H1 (cell line): ENCODE measurements around the gene VWA3B. TPM values are rescaled to one million over a fixed set of nuclear protein-coding genes. Genes with fewer than 3 reads are reported as not detected.

ENCODE experiments used
- CTCF ChIA-PET: fragments of 300-600 bp; sonication (Branson Sonifier 250); formaldehyde crosslinking; loops from one replicate; lab custom pipeline; 2021; ENCODE audit not compliant: partially characterized antibody; lab: Charles Lee
- POLR2A ChIA-PET: fragments of 300-600 bp; sonication (Branson Sonifier 250); formaldehyde crosslinking; loops from one replicate; lab custom pipeline; 2021; ENCODE audit warnings: inconsistent platforms; ENCODE audit not compliant: partially characterized antibody; lab: Charles Lee
- DNase-seq, 2 experiments: peaks; one replicate each; pipeline versions ENCODE4 v3.0.0 to v3.0.0-alpha.2; 2010 to 2022; ENCODE audit warnings: low spot score in 2 of 2, low read depth in 1 of 2, mixed read lengths in 1 of 2
- FAIRE-seq: peaks from 2 replicates; lab custom pipeline; 2011; peaks lifted over from hg19 to GRCh38; lab: Jason Lieb, UNC
- H2AFZ ChIP-seq: 2 replicates; pipeline ENCODE4 v1.8.1; 2012; ENCODE audit warnings: low read length, inconsistent platforms
- H2AK5ac ChIP-seq: 2 replicates; pipeline ENCODE4 v1.6.1; 2013; ENCODE audit warnings: low read depth, low read length
- H2BK120ac ChIP-seq: replicated peaks from 2 replicates; pipeline ENCODE3; 2013; ENCODE audit warnings: low read depth, low read length, inconsistent platforms
- H2BK12ac ChIP-seq: 2 replicates; pipeline ENCODE4 v1.6.1; 2013; ENCODE audit warnings: low read depth, low read length
- H2BK15ac ChIP-seq: 2 replicates; pipeline ENCODE4 v1.6.1; 2013; ENCODE audit warnings: low read length
- H2BK20ac ChIP-seq: 2 replicates; pipeline ENCODE4 v1.6.1; 2013; ENCODE audit warnings: low read length
- H2BK5ac ChIP-seq: 2 replicates; pipeline ENCODE4 v1.6.1; 2013; ENCODE audit warnings: low read depth, low read length
- H3K14ac ChIP-seq: 2 replicates; pipeline ENCODE4 v1.6.1; 2013; ENCODE audit warnings: inconsistent platforms; ENCODE audit not compliant: insufficient read length
- H3K18ac ChIP-seq: 2 replicates; pipeline ENCODE4 v1.6.1; 2013; ENCODE audit warnings: low read length; ENCODE audit errors: extremely low read depth
- H3K23ac ChIP-seq: 2 replicates; pipeline ENCODE4 v1.6.1; 2013; ENCODE audit warnings: inconsistent platforms; ENCODE audit not compliant: insufficient read length
- H3K23me2 ChIP-seq: 2 replicates; pipeline ENCODE4 v1.6.1; 2013; ENCODE audit warnings: low read depth, low read length
- H3K27ac ChIP-seq: 2 replicates; pipeline ENCODE4 v1.6.1; 2011; ENCODE audit warnings: low read depth, low read length, inconsistent platforms
- H3K27me3 ChIP-seq, 4 experiments: replicated peaks in 1 of 4; 1 replicate in 1 of 4; 2 replicates in 3 of 4; pipeline versions ENCODE4 v1.6.1 to v1.8.1; 2011 to 2013; ENCODE audit warnings: low read length in 3 of 4, mild to moderate bottlenecking in 3 of 4, inconsistent platforms in 2 of 4, mixed read lengths in 2 of 4, moderate library complexity in 1 of 4; ENCODE audit not compliant: control insufficient read depth in 3 of 4, insufficient read depth in 3 of 4; ENCODE audit errors: extremely low read depth in 1 of 4
- H3K36me3 ChIP-seq, 4 experiments: 2 replicates each; pipeline versions ENCODE4 v1.6.1 to v1.8.1; 2011 to 2013; ENCODE audit warnings: mild to moderate bottlenecking in 4 of 4, low read length in 3 of 4, moderate library complexity in 2 of 4, control low read depth in 1 of 4, inconsistent platforms in 1 of 4; ENCODE audit not compliant: insufficient read depth in 4 of 4, control insufficient read depth in 2 of 4
- H3K4ac ChIP-seq: replicated peaks from 2 replicates; pipeline ENCODE3; 2013; ENCODE audit warnings: low read length, low read depth, mixed read lengths, inconsistent platforms; ENCODE audit not compliant: insufficient read length
- H3K4me1 ChIP-seq, 4 experiments: replicated peaks in 1 of 4; 1 replicate in 1 of 4; 2 replicates in 3 of 4; pipeline versions ENCODE4 v1.6.1 to v1.8.1; 2011 to 2013; ENCODE audit warnings: low read length in 3 of 4, inconsistent platforms in 2 of 4, mixed read lengths in 1 of 4; ENCODE audit not compliant: insufficient read depth in 4 of 4, control insufficient read depth in 3 of 4
- H3K4me2 ChIP-seq, 2 experiments: 2 replicates each; pipeline versions ENCODE4 v1.6.1 to v1.8.1; 2011 to 2013; ENCODE audit warnings: low read depth in 2 of 2, low read length in 2 of 2, control low read depth in 1 of 2, inconsistent platforms in 1 of 2, mild to moderate bottlenecking in 1 of 2; ENCODE audit not compliant: insufficient read depth in 1 of 2
- H3K4me3 ChIP-seq, 4 experiments: fragments of 200-600, 300-600 bp in 1 of 4; sonication (generic), shearing (Covaris generic), sonication (Bioruptor Twin) in 1 of 4; 2 replicates each; pipeline versions ENCODE4 v1.5.1 to v1.8.1; 2011 to 2016; ENCODE audit warnings: low read length in 4 of 4, low read depth in 3 of 4, control low read depth in 2 of 4, inconsistent platforms in 2 of 4, mild to moderate bottlenecking in 2 of 4, mixed read lengths in 1 of 4, moderate library complexity in 1 of 4; ENCODE audit not compliant: insufficient read depth in 2 of 4; ENCODE audit errors: extremely low read depth in 1 of 4
- H3K56ac ChIP-seq: replicated peaks from 2 replicates; pipeline ENCODE3; 2013; ENCODE audit warnings: low read depth, mild to moderate bottlenecking, mixed read lengths, low read length, inconsistent platforms; ENCODE audit not compliant: insufficient read length
- H3K79me1 ChIP-seq: 2 replicates; pipeline ENCODE4 v1.6.1; 2013; ENCODE audit warnings: low read depth, low read length, control low read depth
- H3K79me2 ChIP-seq, 2 experiments: 2 replicates each; pipeline versions ENCODE4 v1.6.1 to v1.8.1; 2012 to 2013; ENCODE audit warnings: low read length in 2 of 2, mild to moderate bottlenecking in 2 of 2, inconsistent platforms in 1 of 2; ENCODE audit not compliant: insufficient read depth in 2 of 2, control insufficient read depth in 1 of 2
- H3K9ac ChIP-seq, 4 experiments: replicated peaks in 1 of 4; 1 replicate in 1 of 4; 2 replicates in 3 of 4; pipeline versions ENCODE4 v1.6.1 to v1.8.1; 2011 to 2013; ENCODE audit warnings: low read depth in 3 of 4, low read length in 3 of 4, control low read depth in 2 of 4, mild to moderate bottlenecking in 2 of 4, moderate library complexity in 2 of 4, inconsistent platforms in 1 of 4; ENCODE audit errors: extremely low read depth in 1 of 4
- H3K9me3 ChIP-seq, 2 experiments: 2 replicates each; pipeline versions ENCODE4 v1.6.1 to v1.8.1; 2012 to 2013; ENCODE audit warnings: mild to moderate bottlenecking in 2 of 2, moderate library complexity in 2 of 2, control low read depth in 1 of 2, inconsistent platforms in 1 of 2, low read depth in 1 of 2, low read length in 1 of 2, mixed read lengths in 1 of 2; ENCODE audit not compliant: insufficient read depth in 2 of 2
- H4K20me1 ChIP-seq, 2 experiments: replicated peaks in 1 of 2; 2 replicates each; pipeline versions ENCODE3 to v1.8.1; 2011 to 2013; ENCODE audit warnings: inconsistent platforms in 2 of 2, low read length in 2 of 2, mild to moderate bottlenecking in 1 of 2; ENCODE audit not compliant: insufficient read depth in 2 of 2, control insufficient read depth in 1 of 2
- H4K5ac ChIP-seq: 2 replicates; pipeline ENCODE4 v1.6.1; 2013; ENCODE audit warnings: low read length, low read depth, mixed read lengths, inconsistent platforms; ENCODE audit not compliant: insufficient read length
- H4K8ac ChIP-seq: 2 replicates; pipeline ENCODE4 v1.8.0; 2013; ENCODE audit warnings: mild to moderate bottlenecking, moderate library complexity, low read length, inconsistent platforms; ENCODE audit not compliant: insufficient read depth; ENCODE audit errors: extremely low read depth
- H4K91ac ChIP-seq: replicated peaks from 2 replicates; pipeline ENCODE3; 2013; ENCODE audit warnings: low read length, mixed read lengths, inconsistent platforms; ENCODE audit not compliant: insufficient read length
- ASH2L ChIP-seq: fragments of 200-600, 300-600 bp; sonication (generic); IDR thresholded peaks from one replicate; pipeline ENCODE4 v1.7.1; 2017; ENCODE audit warnings: low read length
- MAFK ChIP-seq: IDR thresholded peaks from 2 replicates; pipeline ENCODE4 v1.6.1; 2012; ENCODE audit warnings: low read depth, mild to moderate bottlenecking, improper control_type of control experiment, low read length
- NANOG ChIP-seq: IDR thresholded peaks from 2 replicates; pipeline ENCODE4 v1.6.1; 2011; ENCODE audit warnings: low read length, low read depth, mild to moderate bottlenecking, inconsistent platforms; ENCODE audit not compliant: insufficient read depth, poor library complexity, severe bottlenecking
- RAD21 ChIP-seq, 2 experiments: IDR thresholded peaks in 1 of 2; conservative IDR thresholded peaks in 1 of 2; 2 replicates each; pipeline ENCODE4 v1.6.1; 2011; ENCODE audit warnings: low read depth in 2 of 2, low read length in 2 of 2, improper control_type of control experiment in 1 of 2, inconsistent platforms in 1 of 2, mild to moderate bottlenecking in 1 of 2, moderate library complexity in 1 of 2
- SP2 ChIP-seq: IDR thresholded peaks from 2 replicates; pipeline ENCODE4 v1.6.1; 2012; ENCODE audit warnings: mild to moderate bottlenecking, low read length, inconsistent platforms
- WGBS, 2 experiments: shearing (Covaris generic) in 1 of 2; methylation state at CpG; one replicate each; pipeline versions ENCODE4 v1.1.6 to v1.1.7; 2013 to 2015; ENCODE audit warnings: low lambda C conversion rate in 2 of 2, mixed read lengths in 2 of 2, inconsistent platforms in 1 of 2, low coverage in 1 of 2, missing lambda C conversion rate in 1 of 2; ENCODE audit not compliant: insufficient replicate concordance in 2 of 2, insufficient coverage in 1 of 2, insufficient read length in 1 of 2; ENCODE audit errors: extremely low coverage in 1 of 2, missing lambda C conversion rate in 1 of 2; 5-methylcytosine and 5-hydroxymethylcytosine counted together
- polyA plus RNA-seq, 7 experiments: library from polyadenylated mRNA; depleted of rRNA in 3 of 7; stranded (reverse) in 5 of 7; unstranded in 2 of 7; fragments of >200 nt in 5 of 7; fragments of 200-250 nt in 2 of 7; gene quantifications; 1 replicate in 5 of 7; 2 replicates in 1 of 7; 4 replicates in 1 of 7; pipeline versions ENCODE4 v1.2.1 to v1.2.3, GENCODE V29; 2011 to 2013; ENCODE audit warnings: missing spikeins in 2 of 7, mixed read lengths in 2 of 7
- total RNA-seq: library from RNA; stranded (reverse); fragmentation: NEBNext Ultra II Directional; extraction: Animal tissue kit (Norgen Biotek cat#: 25700); gene quantifications from 2 replicates; pipeline ENCODE4 v1.2.1, GENCODE V29; 2021
- TF ChIP-seq, protein P1 (sequence below), 3 experiments: IDR thresholded peaks; 1 replicate in 2 of 3; 2 replicates in 1 of 3; pipeline versions ENCODE4 v1.5.1 to v1.6.1; 2011; ENCODE audit warnings: low read length in 3 of 3, mild to moderate bottlenecking in 3 of 3, inconsistent platforms in 2 of 3, low read depth in 1 of 3, moderate library complexity in 1 of 3; ENCODE audit not compliant: insufficient read depth in 1 of 3; ENCODE audit errors: control extremely low read depth in 1 of 3

The VWA3B gene
- total and polyA plus RNA-seq, 2 of the 8 experiments (the other 6 are each of a cell fraction or from before 2014, with no cell fraction given): not detected

DNA sequence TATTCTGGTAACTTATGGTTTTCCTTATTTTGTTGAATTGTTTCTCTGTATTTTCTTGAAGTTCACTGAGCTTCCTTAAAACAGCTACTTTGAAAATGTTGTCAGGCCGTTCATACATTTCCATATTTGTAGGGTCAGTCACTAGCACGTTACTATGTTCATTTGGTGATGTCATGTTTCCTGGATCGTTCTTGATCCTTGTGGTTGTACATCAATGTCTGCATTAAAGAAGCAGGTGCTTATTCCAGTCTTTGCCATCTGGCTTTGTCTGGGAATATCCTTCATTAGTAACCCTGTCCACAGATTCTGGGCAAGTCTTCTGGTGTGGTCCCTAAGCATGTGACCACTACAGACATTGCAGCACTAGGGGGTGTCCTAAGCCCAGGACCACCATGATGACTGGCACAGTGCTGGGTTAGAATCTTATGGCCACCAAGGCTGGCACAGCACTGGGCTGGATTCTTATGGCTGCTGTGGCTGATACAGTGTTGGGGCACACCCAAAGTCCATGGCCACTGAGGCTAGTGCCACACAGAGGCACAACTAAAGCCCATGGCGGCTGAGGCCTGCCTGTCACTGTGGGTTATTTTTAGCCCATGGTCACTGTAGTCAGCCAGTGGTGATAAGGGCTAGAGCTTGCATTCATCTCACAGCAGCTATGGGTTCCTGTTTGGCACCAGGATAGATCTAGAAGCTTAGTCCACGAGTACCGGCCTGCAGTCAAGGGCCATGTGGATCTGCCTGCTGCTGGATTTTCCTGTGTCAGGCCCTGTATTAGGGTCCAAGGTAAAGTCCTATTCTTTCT lies 13.2 kb downstream of the VWA3B start:
- FAIRE-seq (no peak), DNase-seq (no peak)
- no peaks in the 10 kb centered on the region for H3K36me3 ChIP-seq
- no peaks in the 10 kb centered on the region for H3K4me1 ChIP-seq
- POLR2A ChIA-PET: no interaction called here
- no peak overlapping the region for H3K4ac ChIP-seq
- WGBS, 2 experiments: 90% methylated on average over 6 of the region's 6 CpGs; no CpG with 5 or more reads in 1 of the 2 experiments
- no peak overlapping the region for H2BK20ac ChIP-seq
- H4K91ac ChIP-seq: no peak overlapping the region
- no peak for TF ChIP-seq MAFK
- no peak for TF ChIP-seq ASH2L
- TF ChIP-seq SP2: no peak
- TF ChIP-seq, protein P1, sequence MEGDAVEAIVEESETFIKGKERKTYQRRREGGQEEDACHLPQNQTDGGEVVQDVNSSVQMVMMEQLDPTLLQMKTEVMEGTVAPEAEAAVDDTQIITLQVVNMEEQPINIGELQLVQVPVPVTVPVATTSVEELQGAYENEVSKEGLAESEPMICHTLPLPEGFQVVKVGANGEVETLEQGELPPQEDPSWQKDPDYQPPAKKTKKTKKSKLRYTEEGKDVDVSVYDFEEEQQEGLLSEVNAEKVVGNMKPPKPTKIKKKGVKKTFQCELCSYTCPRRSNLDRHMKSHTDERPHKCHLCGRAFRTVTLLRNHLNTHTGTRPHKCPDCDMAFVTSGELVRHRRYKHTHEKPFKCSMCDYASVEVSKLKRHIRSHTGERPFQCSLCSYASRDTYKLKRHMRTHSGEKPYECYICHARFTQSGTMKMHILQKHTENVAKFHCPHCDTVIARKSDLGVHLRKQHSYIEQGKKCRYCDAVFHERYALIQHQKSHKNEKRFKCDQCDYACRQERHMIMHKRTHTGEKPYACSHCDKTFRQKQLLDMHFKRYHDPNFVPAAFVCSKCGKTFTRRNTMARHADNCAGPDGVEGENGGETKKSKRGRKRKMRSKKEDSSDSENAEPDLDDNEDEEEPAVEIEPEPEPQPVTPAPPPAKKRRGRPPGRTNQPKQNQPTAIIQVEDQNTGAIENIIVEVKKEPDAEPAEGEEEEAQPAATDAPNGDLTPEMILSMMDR (IDR thresholded peaks at IDR 0.05; ENCODE audit: control extremely low read depth in 1 of 3, insufficient read depth in 1 of 3, low read depth in 1 of 3, low read length in 3 of 3): 0 out of 4 replicates have a peak, but pooled peaks of 1 of the 3 experiments have one; percentile 22
- TF ChIP-seq NANOG: no peak
- peak; percentile 35 to 57 for TF ChIP-seq RAD21 (IDR thresholded peaks at IDR 0.05 in 1 of 2, conservative IDR thresholded peaks at IDR 0.05 in 1 of 2; ENCODE audit: low read depth in 2 of 2, low read length in 2 of 2)
- no peak overlapping the region for H3K4me3 ChIP-seq
- no peak overlapping the region for H2BK5ac ChIP-seq
- no peak overlapping the region for H2AK5ac ChIP-seq
- no peak overlapping the region for H3K14ac ChIP-seq
- H2BK15ac ChIP-seq: no peak overlapping the region
- no peaks in the 10 kb centered on the region for H3K79me2 ChIP-seq
- H3K79me1 ChIP-seq: no peaks in the 10 kb centered on the region
- no peak overlapping the region for H4K5ac ChIP-seq
- no peaks in the 10 kb centered on the region for H3K23me2 ChIP-seq
- no peak overlapping the region for H3K27ac ChIP-seq
- no peak overlapping the region for H2BK120ac ChIP-seq
- no peak overlapping the region for H3K23ac ChIP-seq
- CTCF ChIA-PET: interaction anchor here (0.8 to 1.6 kb wide), 7 partner anchors 9 to 169 kb away, joined by 3 to 5 read pairs (median 4); no protein-coding TSS in a partner anchor
- H3K9ac ChIP-seq: no peak overlapping the region
- H3K9me3 ChIP-seq: peaks cover 4 to 6% of the 10 kb centered on the region in 2 experiments; a peak in 2 of 4 replicates
- no peak overlapping the region for H4K8ac ChIP-seq
- no peaks in the 10 kb centered on the region for H4K20me1 ChIP-seq
- H2AFZ ChIP-seq: no peak overlapping the region
- H3K4me2 ChIP-seq: no peak overlapping the region
- H3K18ac ChIP-seq: no peak overlapping the region
- H3K27me3 ChIP-seq: no peaks in the 10 kb centered on the region
- no peak overlapping the region for H3K56ac ChIP-seq
- H2BK12ac ChIP-seq: no peak overlapping the region
